Breast epithelium (tissue), 4 donors: Measurements from ENCODE around the gene ESF1. TPM values are rescaled to one million over a fixed set of nuclear protein-coding genes. Genes with fewer than 3 reads are reported as not detected.
"Not testable (repeated sequence)": the region's sequence is repeated elsewhere in the genome, so short reads cannot be mapped to it uniquely, and the experiment has no call there.

Experiments used
- DNase-seq, 2 donors: peaks; one replicate each; pipeline ENCODE4 v3.0.0-alpha.2; 2019; ENCODE audit warnings: low spot score in 2 of 2
- H3K27ac ChIP-seq, 2 donors: fragments of 200-600 bp; sonication (generic) in 1 of 2; one replicate each; pipeline ENCODE4 v1.5.1; 2016 to 2019; ENCODE audit warnings: mild to moderate bottlenecking in 1 of 2
- H3K27me3 ChIP-seq, 2 donors: fragments of 200-600 bp; sonication (generic) in 1 of 2; one replicate each; pipeline versions ENCODE4 v1.5.1 to v1.6.0; 2017 to 2019; ENCODE audit warnings: control low read depth in 1 of 2, mild to moderate bottlenecking in 1 of 2
- H3K36me3 ChIP-seq: fragments of 200-600 bp; one replicate; pipeline ENCODE4 v1.5.1; 2019
- H3K4me1 ChIP-seq, 2 donors: fragments of 200-600 bp; sonication (generic); one replicate each; pipeline ENCODE4 v1.5.1; 2016 to 2019; ENCODE audit warnings: control low read depth in 1 of 2
- H3K4me3 ChIP-seq, 3 donors: fragments of 200-600 bp; sonication (generic); 1 replicate in 2 of 3; 2 replicates in 1 of 3; pipeline ENCODE4 v1.5.1; 2016 to 2019; ENCODE audit warnings: mild to moderate bottlenecking in 3 of 3, moderate library complexity in 2 of 3
- H3K9me3 ChIP-seq, 2 donors: fragments of 200-600 bp; sonication (generic) in 1 of 2; one replicate each; pipeline ENCODE4 v1.5.1; 2016 to 2019; ENCODE audit warnings: control low read depth in 1 of 2
- CTCF ChIP-seq, 3 donors: fragments of 450-650 bp; IDR thresholded peaks; one replicate each; pipeline ENCODE4 v1.5.1; 2016 to 2017; ENCODE audit warnings: antibody characterized with exemption in 3 of 3, mild to moderate bottlenecking in 3 of 3, moderate library complexity in 3 of 3
- POLR2A ChIP-seq: fragments of 450-650 bp; IDR thresholded peaks from one replicate; pipeline ENCODE4 v1.6.1; 2016; ENCODE audit warnings: antibody characterized with exemption, mild to moderate bottlenecking, moderate library complexity
- POLR2AphosphoS5 ChIP-seq, 3 donors: sonication (generic); formaldehyde crosslinking; IDR thresholded peaks; one replicate each; pipeline ENCODE4 v1.6.1; 2017; ENCODE audit warnings: antibody characterized with exemption in 3 of 3
- intact Hi-C: fragments of 100-400 bp; cut with DNase I; formaldehyde crosslinking; loops from one replicate; pipeline ENCODE4 v1.15.1; 2023; ENCODE audit warnings: low total_unique reads
- total RNA-seq, 3 donors: library from RNA; depleted of rRNA; stranded (reverse); fragments of >200 nt; gene quantifications; one replicate each; pipeline ENCODE4 v1.1.0, GENCODE V29; 2016

The ESF1 gene
- total RNA-seq, 3 donors from 2014 or later = 13.8 to 19.0 (median 17.7) TPM

GRCh38 chr20:13744352-13744751 lies 40.4 kb downstream of the ESF1 start:
- intact Hi-C loops = no loop called here
- TF ChIP-seq CTCF (IDR thresholded peaks at IDR 0.05) = no peak
- no peak for TF ChIP-seq POLR2AphosphoS5 (IDR thresholded peaks at IDR 0.05)
- TF ChIP-seq POLR2A = no peak
- Histone ChIP-seq H3K9me3 (peaks cover 0 to 6% of the 10 kb centered on the region in 2 donors), H3K4me1 (no peaks in the 10 kb centered on the region), H3K36me3 (no peaks in the 10 kb centered on the region), H3K4me3 (no peak overlapping the region), H3K27me3 (no peaks in the 10 kb centered on the region), H3K27ac (no peak overlapping the region)
- DNase-seq = no peak

- DNase-seq = no peak
- no peaks in the 10 kb centered on the region for H3K27me3 ChIP-seq
- peaks cover 0 to 6% of the 10 kb centered on the region in 2 donors for H3K9me3 ChIP-seq
- no peaks in the 10 kb centered on the region for H3K4me1 ChIP-seq
- intact Hi-C loops = no loop called here
- H3K36me3 ChIP-seq = no peaks in the 10 kb centered on the region
- H3K4me3 ChIP-seq = no peak overlapping the region
- TF ChIP-seq POLR2A (no peak), CTCF (IDR thresholded peaks at IDR 0.05) (no peak), POLR2AphosphoS5 (IDR thresholded peaks at IDR 0.05) (no peak)
- no peak overlapping the region for H3K27ac ChIP-seq
Measured at GRCh38 chr20:13741879-13742278, 42.8 kb downstream of the ESF1 start.

- Histone ChIP-seq H3K4me3 (no peak overlapping the region), H3K4me1 (no peaks in the 10 kb centered on the region), H3K27me3 (no peaks in the 10 kb centered on the region), H3K36me3 (no peaks in the 10 kb centered on the region), H3K9me3 (peaks cover 0 to 6% of the 10 kb centered on the region in 2 donors), H3K27ac (peak overlapping the region in 1 of 2 donors; percentile 53)
- no peak for TF ChIP-seq CTCF (IDR thresholded peaks at IDR 0.05)
- intact Hi-C loops = no loop called here
- no peak for DNase-seq
Measured at GRCh38 chr20:13739731-13740649, 44.7 kb downstream of the ESF1 start.

- H3K36me3 ChIP-seq, DNase-seq, H3K4me3 ChIP-seq, H3K4me1 ChIP-seq, intact Hi-C loops, H3K27me3 ChIP-seq, H3K9me3 ChIP-seq: not testable (repeated sequence)
- peak overlapping the region; percentile 22 to 62 for H3K27ac ChIP-seq
Measured at GRCh38 chr20:13738187-13738586, 46.5 kb downstream of the ESF1 start.

- intact Hi-C loops = no loop called here
- H3K27me3 ChIP-seq = no peaks in the 10 kb centered on the region
- no peak for TF ChIP-seq CTCF (IDR thresholded peaks at IDR 0.05)
- peak in 1 of 3 donors; percentile 42 for TF ChIP-seq POLR2AphosphoS5 (IDR thresholded peaks at IDR 0.05)
- no peak for TF ChIP-seq POLR2A
- H3K4me1 ChIP-seq = no peaks in the 10 kb centered on the region
- peak overlapping the region; percentile 9 to 10 for H3K27ac ChIP-seq
- H3K9me3 ChIP-seq = peaks cover 0 to 6% of the 10 kb centered on the region in 2 donors
- no peak overlapping the region for H3K4me3 ChIP-seq
- H3K36me3 ChIP-seq = no peaks in the 10 kb centered on the region
- DNase-seq = no peak
Measured at GRCh38 chr20:13736436-13737191, 48.1 kb downstream of the ESF1 start.
